CD4-positive, alpha-beta T cell treated with Interleukin-4 for 4 hours (primary cell): ENCODE measurements around the gene ASCL1.

Source experiments
- DNase-seq: peaks from one replicate; pipeline ENCODE4 v3.0.0-alpha.2; 2020

Gene ASCL1

DNA sequence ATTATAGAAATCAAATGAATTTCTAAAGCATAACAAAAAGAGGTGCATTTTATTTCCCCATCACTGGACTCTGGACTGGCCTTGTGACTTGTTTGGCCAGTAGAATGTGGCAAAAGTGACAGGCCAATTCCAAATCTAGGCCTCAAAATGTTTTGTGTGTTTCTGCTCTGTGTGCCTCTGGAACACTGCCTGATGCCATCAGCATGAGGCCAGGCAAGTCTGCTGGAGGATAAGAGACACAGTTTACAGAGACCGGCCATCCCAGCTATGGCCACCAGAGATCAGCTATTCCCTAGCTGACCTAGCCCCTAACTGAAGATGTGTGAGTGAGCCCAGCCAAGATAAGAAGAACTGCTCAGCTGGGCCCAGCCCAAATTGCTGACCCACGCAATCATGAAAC, 32.9 kb downstream of the ASCL1 start:
- DNase-seq, result no peak

- no peak for DNase-seq
Measured at GRCh38 chr12:102992297-102992696, 34.8 kb downstream of the ASCL1 start.

- no peak for DNase-seq
Measured at GRCh38 chr12:102992720-102993119, 35.2 kb downstream of the ASCL1 start.

DNA sequence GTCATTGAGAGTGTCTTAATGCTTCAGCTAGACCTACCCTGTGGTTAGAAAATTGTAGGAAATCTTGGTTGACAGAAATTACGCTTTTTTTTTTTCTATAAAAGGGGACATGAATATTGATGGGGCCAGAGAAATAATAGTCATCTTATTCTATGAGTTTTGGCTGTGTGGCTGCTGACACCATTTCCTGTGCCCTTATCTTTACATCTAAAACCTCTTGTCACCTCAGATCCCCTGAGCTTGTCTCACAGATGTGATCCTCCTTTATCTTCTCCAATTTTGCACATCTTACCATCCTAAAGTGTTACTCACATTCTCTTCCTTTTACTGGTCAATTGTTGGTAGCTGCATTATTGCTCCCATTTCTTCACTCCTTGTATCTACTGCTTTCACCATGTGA, 36.1 kb downstream of the ASCL1 start:
- no peak for DNase-seq

DNA sequence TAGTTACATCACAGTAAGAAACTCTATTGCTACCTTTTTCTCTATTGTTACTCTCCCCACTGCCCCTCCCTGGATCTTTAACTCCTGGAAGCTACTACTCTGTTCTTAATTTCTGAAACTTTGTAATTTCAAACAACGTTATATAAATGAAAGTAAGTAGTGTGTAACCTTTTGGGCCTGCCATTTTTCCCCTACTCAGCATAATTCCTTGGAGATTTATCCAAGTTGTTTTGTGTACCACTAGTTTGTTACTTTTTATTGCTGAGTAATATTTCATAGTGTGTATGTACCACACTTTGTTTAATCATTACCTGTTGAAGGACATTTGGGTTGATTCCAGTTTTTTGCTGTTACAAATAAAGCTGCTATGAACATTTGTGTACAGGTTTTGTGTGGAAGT, 37.9 kb downstream of the ASCL1 start:
- no peak for DNase-seq
